CD14-positive monocyte (primary cell): ENCODE results near the gene MYO15B. TPM values are rescaled to one million over a fixed set of nuclear protein-coding genes. Genes with fewer than 3 reads are reported as not detected.
A peak's percentile ranks its signal among the peaks of the same experiment; 100 is the strongest.

ENCODE experiments used
- DNase-seq, 3 donors: peaks; one replicate each; pipeline ENCODE4 v3.0.0-alpha.2; 2011 to 2022
- H2AFZ ChIP-seq: 2 replicates; pipeline ENCODE4 v1.6.0; 2012; ENCODE audit warnings: mild to moderate bottlenecking, low read depth, low read length, inconsistent platforms; ENCODE audit not compliant: insufficient read depth, poor library complexity, severe bottlenecking
- H3K27ac ChIP-seq, 2 donors: 1 replicate in 1 of 2; 2 replicates in 1 of 2; pipeline ENCODE4 v1.5.1; 2012 to 2013; ENCODE audit warnings: low read length in 2 of 2, control low read depth in 1 of 2, inconsistent platforms in 1 of 2, low read depth in 1 of 2, mild to moderate bottlenecking in 1 of 2
- H3K27me3 ChIP-seq, 2 donors: one replicate each; pipeline versions ENCODE4 v1.6.0 to v1.6.1; 2011 to 2013; ENCODE audit warnings: low read length in 2 of 2; ENCODE audit not compliant: control insufficient read depth in 2 of 2, insufficient read depth in 2 of 2
- H3K36me3 ChIP-seq, 2 donors: replicated peaks in 1 of 2; 1 replicate in 1 of 2; 2 replicates in 1 of 2; pipeline versions ENCODE4 v1.5.1 to v1.6.1; 2012 to 2013; ENCODE audit warnings: low read length in 2 of 2, control low read depth in 1 of 2, inconsistent platforms in 1 of 2, mild to moderate bottlenecking in 1 of 2; ENCODE audit not compliant: insufficient read depth in 2 of 2, control insufficient read depth in 1 of 2
- H3K4me1 ChIP-seq, 2 donors: 1 replicate in 1 of 2; 2 replicates in 1 of 2; pipeline versions ENCODE4 v1.5.1 to v1.6.1; 2012 to 2013; ENCODE audit warnings: low read length in 2 of 2, control low read depth in 1 of 2, inconsistent platforms in 1 of 2, mild to moderate bottlenecking in 1 of 2, moderate library complexity in 1 of 2; ENCODE audit not compliant: insufficient read depth in 2 of 2, control insufficient read depth in 1 of 2
- H3K4me2 ChIP-seq: replicated peaks from 2 replicates; pipeline ENCODE3; 2012; ENCODE audit warnings: low read length, moderate library complexity, mild to moderate bottlenecking; ENCODE audit not compliant: poor library complexity, severe bottlenecking; ENCODE audit errors: extremely low read depth
- H3K4me3 ChIP-seq, 3 experiments: fragments of 200-600 bp in 1 of 3; sonication (generic) in 1 of 3; replicated peaks in 1 of 3; 1 replicate in 2 of 3; 2 replicates in 1 of 3; pipeline ENCODE4 v1.5.1; 2011 to 2013; ENCODE audit warnings: low read length in 3 of 3, mild to moderate bottlenecking in 3 of 3, control low read depth in 2 of 3, low read depth in 2 of 3, inconsistent platforms in 1 of 3, moderate library complexity in 1 of 3
- H3K79me2 ChIP-seq: 2 replicates; pipeline ENCODE4 v1.6.0; 2012; ENCODE audit warnings: mild to moderate bottlenecking, control low read depth, inconsistent platforms, low read length, moderate library complexity; ENCODE audit not compliant: insufficient read depth
- H3K9ac ChIP-seq: 2 replicates; pipeline ENCODE4 v1.6.0; 2017; ENCODE audit warnings: low read length, mild to moderate bottlenecking; ENCODE audit not compliant: insufficient read depth, poor library complexity, severe bottlenecking
- H3K9me3 ChIP-seq, 2 donors: replicated peaks in 1 of 2; 1 replicate in 1 of 2; 2 replicates in 1 of 2; pipeline versions ENCODE4 v1.5.1 to v1.6.1; 2012 to 2013; ENCODE audit warnings: low read length in 2 of 2, control low read depth in 1 of 2; ENCODE audit not compliant: control insufficient read depth in 1 of 2, insufficient read depth in 1 of 2
- H4K20me1 ChIP-seq: 2 replicates; pipeline ENCODE4 v1.6.0; 2012; ENCODE audit warnings: mild to moderate bottlenecking, low read length, control low read depth, moderate library complexity; ENCODE audit not compliant: insufficient read depth
- H3K27ac Mint-ChIP-seq, 7 donors: one replicate each; pipeline ENCODE4 v1.8.0; 2020; ENCODE audit warnings: mild to moderate bottlenecking in 7 of 7, mixed read lengths in 7 of 7, moderate library complexity in 6 of 7, inconsistent platforms in 2 of 7
- H3K27me3 Mint-ChIP-seq, 3 donors: one replicate each; pipeline ENCODE4 v1.8.0; 2021 to 2022; ENCODE audit warnings: low read depth in 3 of 3, mild to moderate bottlenecking in 3 of 3, mixed read lengths in 3 of 3, moderate library complexity in 3 of 3, inconsistent platforms in 1 of 3
- H3K36me3 Mint-ChIP-seq, 2 donors: one replicate each; pipeline ENCODE4 v1.8.0; 2020; ENCODE audit warnings: mixed read lengths in 2 of 2, inconsistent platforms in 1 of 2, mild to moderate bottlenecking in 1 of 2
- H3K4me1 Mint-ChIP-seq: one replicate; pipeline ENCODE4 v1.8.0; 2020; ENCODE audit warnings: mild to moderate bottlenecking, mixed read lengths
- H3K4me3 Mint-ChIP-seq, 2 donors: one replicate each; pipeline ENCODE4 v1.8.0; 2020; ENCODE audit warnings: mild to moderate bottlenecking in 2 of 2, mixed read lengths in 2 of 2, moderate library complexity in 1 of 2
- H3K9me3 Mint-ChIP-seq, 7 donors: one replicate each; pipeline ENCODE4 v1.8.0; 2020 to 2022; ENCODE audit warnings: mixed read lengths in 7 of 7, mild to moderate bottlenecking in 6 of 7, moderate library complexity in 6 of 7, inconsistent platforms in 2 of 7
- WGBS: methylation state at CpG from one replicate; pipeline ENCODE4 v1.1.5; 2013; ENCODE audit warnings: missing lambda C conversion rate; ENCODE audit not compliant: insufficient coverage; 5-methylcytosine and 5-hydroxymethylcytosine counted together
- intact Hi-C, 2 donors: fragments of 100-400 bp; cut with micrococcal nuclease; formaldehyde crosslinking; loops; one replicate each; pipeline versions ENCODE4 v1.15.0 to v1.15.1; 2023
- polyA plus RNA-seq, 3 donors: library from polyadenylated mRNA; depleted of rRNA in 1 of 3; unstranded in 2 of 3; stranded (reverse) in 1 of 3; fragments of 300-500 nt in 2 of 3; fragments of >200 nt in 1 of 3; fragmentation: Illumina TruSeq in 2 of 3; gene quantifications; 1 replicate in 2 of 3; 2 replicates in 1 of 3; pipeline ENCODE4 v1.2.3, GENCODE V29; 2012 to 2021
- TF ChIP-seq, protein P1 (sequence below): fragments of 200-600 bp; IDR thresholded peaks from one replicate; pipeline ENCODE4 v1.8.0; 2022; ENCODE audit warnings: antibody characterized with exemption, mild to moderate bottlenecking

MYO15B gene
- polyA plus RNA-seq, 3 donors: 0.17 to 596 (median 0.62) TPM

- no peak for DNase-seq
- no peaks in the 10 kb centered on the region for H3K9me3 ChIP-seq
- Mint-ChIP-seq H3K27me3 (peaks cover 0 to 1% (median 0%) of the 10 kb centered on the region in 3 donors), H3K9me3 (no peaks in the 10 kb centered on the region), H3K4me1 (peaks cover 4% of the 10 kb centered on the region), H3K4me3 (no peak overlapping the region), H3K36me3 (peaks cover 64 to 75% of the 10 kb centered on the region in 2 donors), H3K27ac (peak overlapping the region in 5 of 7 donors; percentile 20 to 60 (median 50))
- H3K27me3 ChIP-seq: no peaks in the 10 kb centered on the region
- no peak overlapping the region for H3K4me2 ChIP-seq
- TF ChIP-seq, protein P1, sequence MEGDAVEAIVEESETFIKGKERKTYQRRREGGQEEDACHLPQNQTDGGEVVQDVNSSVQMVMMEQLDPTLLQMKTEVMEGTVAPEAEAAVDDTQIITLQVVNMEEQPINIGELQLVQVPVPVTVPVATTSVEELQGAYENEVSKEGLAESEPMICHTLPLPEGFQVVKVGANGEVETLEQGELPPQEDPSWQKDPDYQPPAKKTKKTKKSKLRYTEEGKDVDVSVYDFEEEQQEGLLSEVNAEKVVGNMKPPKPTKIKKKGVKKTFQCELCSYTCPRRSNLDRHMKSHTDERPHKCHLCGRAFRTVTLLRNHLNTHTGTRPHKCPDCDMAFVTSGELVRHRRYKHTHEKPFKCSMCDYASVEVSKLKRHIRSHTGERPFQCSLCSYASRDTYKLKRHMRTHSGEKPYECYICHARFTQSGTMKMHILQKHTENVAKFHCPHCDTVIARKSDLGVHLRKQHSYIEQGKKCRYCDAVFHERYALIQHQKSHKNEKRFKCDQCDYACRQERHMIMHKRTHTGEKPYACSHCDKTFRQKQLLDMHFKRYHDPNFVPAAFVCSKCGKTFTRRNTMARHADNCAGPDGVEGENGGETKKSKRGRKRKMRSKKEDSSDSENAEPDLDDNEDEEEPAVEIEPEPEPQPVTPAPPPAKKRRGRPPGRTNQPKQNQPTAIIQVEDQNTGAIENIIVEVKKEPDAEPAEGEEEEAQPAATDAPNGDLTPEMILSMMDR: no peak
- H3K4me3 ChIP-seq: no peak overlapping the region
- intact Hi-C loops: loop anchor here (2.0 to 5.0 kb wide), 2 partner anchors 41 to 77 kb away; partner anchors contain the start of gene SMIM5 (in 1 of the 2)
- H3K79me2 ChIP-seq: peaks cover 72% of the 10 kb centered on the region
- H3K9ac ChIP-seq: no peak overlapping the region
- no CpG with 5 or more reads among the region's 4 CpGs for WGBS
- peaks cover 47 to 79% of the 10 kb centered on the region in 2 donors for H3K36me3 ChIP-seq
- peaks cover 24% of the 10 kb centered on the region for H4K20me1 ChIP-seq
- H3K4me1 ChIP-seq: peaks cover 4 to 8% of the 10 kb centered on the region in 2 donors
- H3K27ac ChIP-seq: peak overlapping the region in 1 of 2 donors; percentile 3
- no peak overlapping the region for H2AFZ ChIP-seq
Measured at GRCh38 chr17:75673487-75673886, 85.9 kb downstream of the MYO15B start.

Other genes with a start within 250 kb of the MYO15B start
- gene GRB2, start 182.1 kb upstream of the MYO15B start, polyA plus RNA-seq: 100 to 1,000 TPM; 164 to 338 (median 262) TPM
- 100 to 1,000 TPM in 1 of 3 donors, 1 to 10 TPM in 2; 7.2 to 129 (median 8.4) TPM for gene TMEM94, start 131.2 kb upstream of the MYO15B start, polyA plus RNA-seq
- gene CASKIN2, start 72.3 kb upstream of the MYO15B start, polyA plus RNA-seq: under 1 TPM in 1 of 3 donors, not detected in 2; 0.33 TPM
- 10 to 100 TPM; 10.3 to 13.6 (median 11.8) TPM for gene TSEN54, start 71.3 kb upstream of the MYO15B start, polyA plus RNA-seq
- gene LLGL2, start 62.1 kb upstream of the MYO15B start, polyA plus RNA-seq: 1 to 10 TPM; 4.8 to 7.5 (median 5.5) TPM
- gene SMIM5, start 45.6 kb downstream of the MYO15B start, polyA plus RNA-seq: 1 to 10 TPM in 1 of 3 donors, under 1 TPM in 2; 0.15 to 3.3 (median 0.43) TPM
- 10 to 100 TPM in 1 of 3 donors, 1 to 10 TPM in 2; 3.1 to 27.7 (median 4.4) TPM for gene RECQL5, start 79.4 kb downstream of the MYO15B start, polyA plus RNA-seq
- 100 to 1,000 TPM in 1 of 3 donors, 10 to 100 TPM in 2; 43.8 to 130 (median 61.6) TPM for gene SAP30BP, start 79.5 kb downstream of the MYO15B start, polyA plus RNA-seq
- under 1 TPM in 2 of 3 donors, not detected in 1; 0.09 to 0.82 TPM for gene ITGB4, start 133.7 kb downstream of the MYO15B start, polyA plus RNA-seq
- gene GALK1, start 177.4 kb downstream of the MYO15B start, polyA plus RNA-seq: 100 to 1,000 TPM in 1 of 3 donors, 10 to 100 TPM in 2; 44.8 to 108 (median 84.3) TPM
- 10 to 100 TPM in 1 of 3 donors, 1 to 10 TPM in 2; 6.3 to 12.9 (median 7.8) TPM for gene UNK, start 197.0 kb downstream of the MYO15B start, polyA plus RNA-seq